ENCODE data around the gene SELL.
"Not testable (repeated sequence)": the region's sequence is repeated elsewhere in the genome, so short reads cannot be mapped to it uniquely, and the experiment has no call there.

SELL gene

GRCh38 chr1:169711469-169712308 is at the start of gene SELL:
Gene SELL (minus strand): TSS chr1:169711620. CDS start chr1:169711498, 122 bp downstream.
- peak; percentile 48 to 83 (median 60) for DNase-seq

GRCh38 chr1:169759038-169759437 is 47.6 kb upstream of the SELL start:
- no peak for DNase-seq

GRCh38 chr1:169753549-169753948 is 42.1 kb upstream of the SELL start:
- DNase-seq: no peak

- DNase-seq: no peak
Observed at GRCh38 chr1:169750041-169750440, 38.6 kb upstream of the SELL start.

GRCh38 chr1:169746550-169746949 is 35.1 kb upstream of the SELL start:
- no peak for DNase-seq

GRCh38 chr1:169745015-169745861 is 33.8 kb upstream of the SELL start:
- no peak for DNase-seq

- no peak for DNase-seq
Observed at GRCh38 chr1:169741666-169742394, 30.4 kb upstream of the SELL start.

GRCh38 chr1:169739980-169740379 is 28.6 kb upstream of the SELL start:
- DNase-seq: no peak

GRCh38 chr1:169733924-169734323 is 22.5 kb upstream of the SELL start, which contains the start of gene SELE:
Gene SELE (minus strand): TSS chr1:169734079. CDS start chr1:169733612, 467 bp downstream.
- DNase-seq: no peak

- peak in 1 of 3 experiments; percentile 17 for DNase-seq
Observed at GRCh38 chr1:169731446-169731845, 20.0 kb upstream of the SELL start.

- no peak for DNase-seq
Observed at GRCh38 chr1:169729991-169730390, 18.6 kb upstream of the SELL start.

GRCh38 chr1:169727307-169727706 is 15.9 kb upstream of the SELL start:
- no peak for DNase-seq

GRCh38 chr1:169726851-169727250 is 15.4 kb upstream of the SELL start:
- no peak for DNase-seq

GRCh38 chr1:169725930-169726329 is 14.5 kb upstream of the SELL start:
- no peak for DNase-seq

- DNase-seq: no peak
Observed at GRCh38 chr1:169724168-169724567, 12.7 kb upstream of the SELL start.

GRCh38 chr1:169723763-169724162 is 12.3 kb upstream of the SELL start:
- DNase-seq: no peak

GRCh38 chr1:169722779-169723178 is 11.4 kb upstream of the SELL start:
- no peak for DNase-seq

GRCh38 chr1:169715100-169715499 is 3.7 kb upstream of the SELL start:
- not testable (repeated sequence) for DNase-seq

- not testable (repeated sequence) for DNase-seq
Observed at GRCh38 chr1:169713090-169713489, 1.7 kb upstream of the SELL start.

- DNase-seq: no peak
Observed at GRCh38 chr1:169712309-169712631, 850 bp upstream of the SELL start.

GRCh38 chr1:169708647-169709046 is 2.8 kb downstream of the SELL start:
- no peak for DNase-seq

GRCh38 chr1:169707912-169708604 is 3.4 kb downstream of the SELL start:
- DNase-seq: no peak

- no peak for DNase-seq
Observed at GRCh38 chr1:169704797-169705196, 6.6 kb downstream of the SELL start.
